ENCODE measurements around the gene PRXL2A.
"Not testable (repeated sequence)": the region's sequence is repeated elsewhere in the genome, so short reads cannot be mapped to it uniquely, and the experiment has no call there.

Gene PRXL2A, protein sequence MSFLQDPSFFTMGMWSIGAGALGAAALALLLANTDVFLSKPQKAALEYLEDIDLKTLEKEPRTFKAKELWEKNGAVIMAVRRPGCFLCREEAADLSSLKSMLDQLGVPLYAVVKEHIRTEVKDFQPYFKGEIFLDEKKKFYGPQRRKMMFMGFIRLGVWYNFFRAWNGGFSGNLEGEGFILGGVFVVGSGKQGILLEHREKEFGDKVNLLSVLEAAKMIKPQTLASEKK
- 1.7 to 7.9 reads per million in 2 donors for total RNA-seq

DNA sequence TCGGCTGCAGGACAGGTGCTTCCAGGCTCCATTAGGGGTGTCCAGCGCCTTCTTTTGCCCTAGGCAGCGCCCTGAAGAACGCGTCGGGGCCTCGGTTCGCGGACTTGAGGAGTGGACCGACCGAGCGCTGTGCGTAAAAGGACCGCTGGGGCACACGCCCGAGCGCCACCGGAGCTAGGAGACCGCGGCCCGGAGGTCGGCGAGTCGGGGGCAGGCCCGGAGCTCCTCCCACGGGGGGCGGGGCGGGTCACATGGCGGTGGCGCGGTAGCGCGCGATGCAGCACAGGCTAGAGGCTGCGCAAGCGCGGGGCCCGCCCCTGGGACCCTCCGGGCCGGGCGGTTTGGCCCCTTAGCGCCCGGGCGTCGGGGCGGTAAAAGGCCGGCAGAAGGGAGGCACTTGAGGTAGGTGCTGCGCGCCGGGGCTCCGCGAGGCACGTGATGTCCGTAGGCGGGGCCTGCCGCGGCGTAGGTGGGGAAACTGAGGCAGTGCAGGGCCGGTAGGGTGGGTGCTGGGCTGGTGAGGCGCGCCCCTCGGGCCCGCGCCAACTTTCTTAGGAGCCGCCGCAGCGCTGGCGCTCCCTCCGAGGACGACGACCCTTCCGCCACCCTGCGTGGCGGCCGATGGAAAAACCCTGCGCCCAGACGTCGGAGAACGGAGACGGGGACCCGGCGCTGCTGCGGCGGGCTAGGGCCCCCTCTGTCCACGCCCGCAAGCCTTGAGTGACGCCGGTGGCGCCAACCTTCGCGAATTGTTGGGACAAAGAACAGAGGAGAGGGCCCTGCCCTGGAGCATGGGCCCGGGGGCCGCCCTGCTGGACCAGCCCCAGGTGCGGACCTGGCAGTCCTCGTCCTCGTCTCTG is at the start of gene PRXL2A:
TSS of gene PRXL2A (plus strand) at position 310 of the 860 bp plus-strand sequence. CDS start 11,917 bp downstream, outside the sequence.
- peak; percentile 63 for DNase-seq

DNA sequence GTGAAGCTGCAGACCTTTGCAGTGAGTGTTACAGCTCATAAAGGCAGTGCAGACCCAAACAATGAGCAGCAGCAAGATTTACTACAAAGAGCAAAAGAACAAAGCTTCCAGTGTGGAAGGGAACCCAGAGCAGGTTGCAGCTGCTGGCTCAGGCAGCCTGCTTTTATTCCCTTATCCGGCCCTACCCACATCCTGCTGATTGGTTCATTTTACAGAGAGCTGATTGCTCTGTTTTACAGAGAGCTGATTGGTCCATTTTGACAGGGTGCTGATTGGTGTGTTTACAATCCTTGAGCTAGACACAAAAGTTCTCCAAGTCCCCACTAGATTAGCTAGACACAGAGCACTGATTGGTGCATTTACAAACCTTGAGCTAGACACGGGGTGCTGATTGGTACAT is 49.4 kb upstream of the PRXL2A start:
- not testable (repeated sequence) for DNase-seq

DNA sequence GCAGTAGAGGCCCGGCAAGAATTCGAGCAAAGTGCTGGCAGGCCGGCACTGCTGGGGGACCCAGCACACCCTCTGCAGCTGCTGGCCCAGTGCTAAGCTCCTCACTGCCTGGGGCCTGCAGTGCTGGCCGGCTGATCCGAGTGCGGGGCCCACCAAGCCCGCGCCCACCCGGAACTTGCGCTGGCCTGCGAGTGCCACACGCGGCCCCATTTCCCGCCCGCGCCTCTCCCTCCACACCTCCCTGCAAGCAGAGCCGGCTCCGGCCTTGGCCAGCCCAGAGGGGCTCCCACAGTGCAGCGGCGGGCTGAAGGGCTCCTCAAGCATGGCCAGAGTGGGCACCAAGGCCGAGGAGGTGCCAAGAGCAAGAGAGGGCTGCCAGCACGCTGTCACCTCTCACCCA is 48.7 kb upstream of the PRXL2A start:
- no peak for DNase-seq

DNA sequence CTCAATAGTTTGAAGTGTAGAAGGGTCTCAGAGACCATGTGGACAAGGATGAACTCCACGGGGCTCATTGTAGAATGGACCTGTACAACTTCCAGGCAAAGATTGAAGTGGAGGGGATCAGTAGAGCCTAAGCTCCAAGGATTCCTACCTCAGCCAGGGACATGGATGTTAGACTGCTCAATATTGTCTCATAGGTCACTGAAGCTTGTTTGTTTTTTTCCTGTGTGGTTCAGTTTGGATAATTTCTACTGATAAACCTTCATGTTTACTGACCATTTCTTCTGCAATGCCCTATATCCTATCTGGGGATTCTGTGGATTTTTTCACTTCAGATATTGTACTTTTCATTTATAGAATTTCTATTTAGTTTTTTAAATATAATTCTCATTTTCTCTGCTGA is 42.8 kb upstream of the PRXL2A start:
- DNase-seq = no peak

DNA sequence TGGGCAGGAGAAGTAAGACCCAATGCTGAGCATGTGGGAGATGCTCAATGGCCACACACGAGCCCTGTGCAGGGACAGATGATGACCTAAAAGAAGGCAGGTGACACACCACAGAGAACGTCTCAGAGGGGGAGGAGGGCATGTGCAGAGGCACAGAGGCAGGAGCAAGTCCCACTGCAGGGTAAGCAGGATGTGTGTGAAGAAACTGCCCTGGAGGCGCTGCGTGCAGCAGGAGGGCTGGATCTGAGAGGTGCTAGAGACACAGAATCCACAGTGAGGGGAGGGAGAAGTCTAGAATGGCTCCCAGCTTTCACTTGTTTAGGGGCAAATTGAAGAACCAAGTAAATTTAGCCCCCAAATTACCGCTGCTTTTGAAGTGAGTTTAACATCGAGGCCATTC is 36.9 kb upstream of the PRXL2A start:
- DNase-seq = no peak

DNA sequence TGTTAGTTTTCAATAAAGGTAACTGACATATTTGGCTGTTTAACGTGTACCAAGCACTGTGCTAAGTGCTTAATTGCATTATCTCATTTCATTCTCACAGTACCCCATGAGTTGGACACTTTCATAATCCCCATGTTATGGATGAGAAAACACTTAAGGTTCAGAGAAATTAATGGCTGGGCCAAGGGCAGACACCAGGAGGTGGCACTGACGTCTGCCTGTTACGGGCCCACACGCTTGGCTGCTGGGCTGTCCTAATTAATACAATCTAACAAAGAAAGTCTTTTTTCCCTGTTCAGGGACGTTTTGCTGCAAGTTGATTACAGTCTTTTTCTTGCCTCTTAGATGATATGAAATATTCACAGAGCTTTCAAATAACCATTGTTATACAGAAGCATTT is 35.7 kb upstream of the PRXL2A start:
- DNase-seq = no peak

DNA sequence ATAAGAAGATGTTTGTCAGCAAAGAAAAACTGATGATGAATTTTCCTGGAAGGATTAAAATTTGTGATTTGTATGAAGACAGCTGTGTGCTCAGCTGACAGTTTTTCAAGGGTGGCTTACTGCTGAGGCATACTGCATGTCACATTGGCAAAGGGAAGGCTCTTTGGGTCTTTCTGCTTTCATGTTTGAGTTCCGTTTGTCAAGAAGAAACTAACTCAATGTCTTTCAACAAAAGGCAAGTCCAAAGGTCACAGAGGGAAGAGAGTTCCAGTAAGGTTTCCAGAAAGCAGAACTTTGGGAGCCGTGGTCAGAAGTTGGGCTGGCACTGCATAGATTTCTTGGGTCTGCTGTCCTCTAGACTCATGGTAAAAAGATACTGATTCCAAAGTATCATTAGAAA is 34.8 kb upstream of the PRXL2A start:
- DNase-seq = no peak

DNA sequence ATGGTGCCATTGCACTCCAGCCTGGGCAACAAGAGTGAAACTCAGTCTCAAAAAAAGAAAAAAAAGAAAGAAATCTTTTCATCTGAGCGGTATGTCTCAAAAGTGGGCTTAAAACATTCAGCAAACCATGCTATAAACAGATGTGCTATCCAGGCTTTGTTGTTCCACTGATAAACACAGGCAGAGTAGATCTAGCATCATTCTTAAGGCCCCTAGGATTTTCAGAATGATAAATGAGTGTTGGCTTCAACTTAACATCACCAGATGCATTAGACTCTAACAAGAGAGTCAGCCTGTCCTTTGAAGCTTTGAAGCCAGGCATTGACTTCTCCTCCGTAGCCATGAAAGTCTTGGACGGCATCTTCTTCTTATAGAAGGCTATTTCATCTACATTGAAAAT is 28.6 kb upstream of the PRXL2A start:
- DNase-seq = no peak

DNA sequence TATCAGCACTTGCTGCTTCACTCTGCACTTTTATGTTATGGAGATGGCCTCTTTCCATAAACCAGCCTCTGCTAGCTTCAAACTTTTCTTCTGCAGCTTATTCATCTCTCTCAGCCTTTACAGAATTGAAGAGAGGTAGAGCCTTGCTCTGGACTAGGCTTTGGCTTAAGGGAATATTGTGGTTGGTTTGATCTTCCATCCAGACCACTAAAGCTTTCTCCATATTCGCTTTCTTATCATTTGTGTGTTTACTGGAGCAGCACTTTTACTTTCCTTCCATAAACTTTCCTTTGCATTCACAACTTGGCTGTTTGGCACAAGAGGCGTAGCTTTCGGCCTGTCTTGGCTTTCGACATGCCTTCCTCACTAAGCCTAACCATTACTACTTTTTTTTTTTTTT is 28.2 kb upstream of the PRXL2A start:
- DNase-seq = no peak

DNA sequence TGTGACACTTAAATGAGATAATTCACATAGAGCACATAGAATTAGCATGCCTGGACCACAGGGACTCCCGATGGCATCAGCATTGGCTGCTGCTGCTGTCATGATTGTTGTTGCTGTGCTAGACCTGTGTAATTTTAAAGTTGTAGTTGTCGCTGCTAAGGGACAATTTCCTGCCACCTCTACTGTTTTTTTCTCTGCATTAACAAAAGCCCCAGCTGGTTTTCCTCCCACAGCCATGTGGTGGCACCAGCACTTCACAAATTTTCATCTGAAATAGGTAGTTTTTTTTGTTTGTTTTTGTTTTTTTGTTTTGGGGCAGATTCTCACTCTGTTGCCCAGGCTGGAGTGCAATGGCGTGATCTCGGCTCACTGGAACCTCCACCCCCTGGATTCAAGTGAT is 25.4 kb upstream of the PRXL2A start:
- peak; percentile 9 for DNase-seq

DNA sequence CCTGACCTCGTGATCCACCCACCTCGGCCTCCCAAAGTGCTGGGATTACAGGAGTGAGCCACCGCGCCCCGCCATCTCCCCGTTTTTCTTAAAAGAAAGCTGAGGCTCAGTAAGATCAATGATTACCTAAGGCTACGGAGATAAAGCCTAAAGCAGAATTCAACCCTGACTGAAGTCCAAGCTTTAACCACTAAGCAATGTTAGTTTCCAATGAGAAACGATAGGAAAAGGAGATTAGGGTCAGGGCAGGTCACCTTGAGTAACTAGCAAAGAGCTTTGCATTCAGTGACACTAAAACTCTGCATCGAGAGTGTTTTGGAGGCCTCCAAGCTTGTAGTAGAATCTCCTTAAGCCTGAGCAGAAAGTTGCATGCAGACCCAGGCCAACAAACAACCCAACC is 17.6 kb upstream of the PRXL2A start:
- DNase-seq = no peak

DNA sequence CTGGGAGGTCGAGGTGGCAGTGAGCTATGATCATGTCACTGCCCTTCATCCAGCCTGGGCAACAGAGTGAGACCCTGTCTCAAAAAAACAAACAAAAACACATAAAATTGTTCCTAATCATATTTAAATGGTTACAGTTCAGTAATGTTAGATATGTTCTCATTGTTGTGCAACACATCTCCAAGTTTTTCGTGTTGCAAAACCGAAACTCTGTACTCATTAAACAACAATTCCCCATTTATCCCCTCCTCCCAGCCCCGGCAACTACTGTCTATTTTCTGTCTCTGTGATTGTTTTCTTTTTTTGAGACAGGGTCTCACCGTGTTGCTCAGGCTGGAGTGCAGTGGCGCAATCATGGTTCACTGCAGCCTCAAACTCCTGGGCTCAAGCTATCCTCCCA is 16.1 kb upstream of the PRXL2A start:
- DNase-seq = no peak

DNA sequence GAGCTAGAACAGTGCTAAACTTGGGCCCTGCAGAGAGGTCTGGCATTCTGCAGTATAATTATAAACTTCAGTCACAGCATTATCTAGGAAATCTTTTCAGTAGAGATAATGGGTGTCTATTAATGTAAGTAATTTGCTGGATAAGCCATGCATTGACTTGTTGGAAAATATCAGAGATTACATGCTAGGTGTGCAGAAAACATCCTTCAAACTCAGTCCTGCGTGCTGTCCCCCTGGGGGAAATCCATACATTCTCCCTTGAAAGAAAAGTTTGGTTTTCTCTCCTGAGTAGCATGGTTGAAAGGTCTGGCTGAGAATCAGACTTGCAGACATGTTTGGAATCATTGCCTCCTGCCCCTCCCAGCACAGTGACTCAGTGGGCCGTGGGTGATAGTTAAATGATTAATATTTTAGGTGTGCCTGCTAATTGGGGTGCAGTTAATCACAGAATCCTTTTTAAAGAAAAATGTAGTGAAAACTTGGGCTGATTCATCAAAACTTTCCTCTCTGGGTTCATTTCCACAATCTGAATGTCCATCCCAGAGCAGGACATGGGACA is 13.9 kb upstream of the PRXL2A start:
- DNase-seq = no peak

DNA sequence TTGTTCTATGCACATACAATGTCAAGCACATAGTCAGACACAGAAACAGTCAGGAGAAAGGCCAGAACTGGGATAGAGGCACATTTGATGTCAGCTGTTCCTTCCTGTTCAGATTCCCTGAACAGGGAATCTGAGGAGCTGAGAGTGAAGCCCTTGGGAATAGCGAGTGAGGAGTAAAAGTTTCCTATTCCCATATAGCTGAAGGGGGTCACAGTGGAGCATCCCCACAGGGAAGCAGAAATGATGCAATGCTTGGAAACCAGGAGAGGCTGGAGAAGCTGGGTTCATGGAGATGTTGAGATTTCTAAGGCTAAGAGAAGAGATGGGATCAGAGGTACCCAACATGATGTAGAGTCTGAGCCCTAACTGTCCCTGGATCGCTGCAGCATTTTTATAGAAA is 11.3 kb upstream of the PRXL2A start:
- DNase-seq = no peak

DNA sequence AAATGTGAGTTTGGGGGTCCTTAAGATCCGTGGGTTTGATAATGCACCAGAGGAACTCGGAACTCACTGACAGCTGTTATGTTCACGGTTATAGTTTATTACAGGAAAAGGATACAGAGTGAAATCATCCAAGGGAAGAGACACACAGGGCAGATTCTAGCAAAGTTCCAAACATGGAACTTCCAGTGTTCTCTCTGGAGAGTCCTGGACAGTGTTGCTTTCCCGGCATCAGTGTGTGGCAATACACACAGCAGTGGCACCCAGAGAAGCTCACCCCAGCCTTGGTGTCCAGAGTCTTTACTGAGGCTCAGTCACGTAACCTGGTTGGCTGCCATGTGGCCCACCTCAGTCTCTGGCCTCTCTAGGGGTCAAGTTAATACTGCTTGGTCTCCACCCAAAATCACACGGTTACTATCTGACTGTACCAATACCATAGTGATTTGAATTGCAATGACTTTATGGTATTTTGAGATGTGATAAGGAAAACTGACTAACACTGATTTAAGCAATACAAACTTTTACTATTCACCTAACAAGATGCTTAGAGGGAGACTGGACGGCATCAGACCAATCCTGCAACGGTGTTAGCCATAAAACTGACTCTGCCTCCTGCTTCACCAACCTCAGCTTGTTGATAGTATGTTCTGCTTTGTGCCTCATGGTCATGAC is 8.1 kb upstream of the PRXL2A start:
- no peak for DNase-seq

DNA sequence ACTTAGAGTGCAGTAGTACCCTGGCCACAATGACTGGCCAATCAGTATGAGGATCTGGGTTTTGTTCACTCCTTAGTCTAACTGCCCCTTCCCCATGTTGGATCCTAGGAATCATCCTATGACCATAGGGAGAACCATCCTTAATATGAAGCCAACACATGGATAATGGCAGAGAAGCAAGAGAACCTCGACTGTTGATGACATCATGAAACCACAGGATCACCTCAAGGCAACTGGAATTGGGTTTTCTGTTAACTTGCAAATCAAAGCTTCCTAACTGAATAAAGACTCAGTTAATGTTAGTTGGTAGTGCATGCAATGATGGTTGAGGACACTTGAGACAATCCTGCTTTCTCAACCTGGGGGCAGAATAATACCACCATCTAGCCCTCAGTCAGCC is 3.3 kb upstream of the PRXL2A start:
- DNase-seq = no peak

DNA sequence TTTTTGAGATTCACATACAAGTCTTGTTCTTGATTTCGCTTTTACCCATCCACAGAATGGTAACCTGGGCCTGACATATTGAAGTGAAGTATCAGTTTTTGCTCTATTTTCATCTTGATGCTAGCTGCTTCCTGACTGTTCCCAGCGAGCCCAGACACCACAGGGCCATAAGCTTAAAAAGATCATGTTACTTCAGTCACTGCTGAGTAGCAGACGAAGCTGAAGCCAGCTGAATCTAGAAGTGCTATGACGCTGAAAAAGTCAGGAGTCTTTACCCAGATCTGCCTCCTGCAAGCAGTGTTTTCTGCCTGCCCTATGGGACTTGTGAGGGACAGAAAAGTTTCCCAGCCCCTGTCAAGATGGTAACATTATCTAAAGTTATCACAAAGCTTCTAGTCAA is 2.7 kb upstream of the PRXL2A start:
- DNase-seq = no peak

DNA sequence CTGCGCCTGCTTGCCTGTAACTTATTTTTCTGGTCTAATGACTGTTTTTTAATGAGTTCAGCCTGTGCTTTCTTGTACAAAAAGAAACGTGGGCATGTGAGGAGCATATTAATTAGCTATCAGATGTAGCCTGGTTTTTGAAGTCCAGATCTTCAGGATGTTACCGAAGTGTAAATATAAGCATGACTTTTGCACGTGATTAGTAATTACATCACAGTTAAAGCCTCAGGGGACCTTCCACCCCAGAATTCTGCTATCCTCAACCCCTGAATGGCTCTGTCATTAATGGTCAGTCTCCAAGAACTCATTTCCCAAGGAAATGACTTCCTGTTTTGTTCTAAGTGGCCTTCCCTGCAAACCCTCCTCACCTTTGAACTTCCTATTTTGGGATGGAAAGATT is 2.1 kb upstream of the PRXL2A start:
- no peak for DNase-seq

DNA sequence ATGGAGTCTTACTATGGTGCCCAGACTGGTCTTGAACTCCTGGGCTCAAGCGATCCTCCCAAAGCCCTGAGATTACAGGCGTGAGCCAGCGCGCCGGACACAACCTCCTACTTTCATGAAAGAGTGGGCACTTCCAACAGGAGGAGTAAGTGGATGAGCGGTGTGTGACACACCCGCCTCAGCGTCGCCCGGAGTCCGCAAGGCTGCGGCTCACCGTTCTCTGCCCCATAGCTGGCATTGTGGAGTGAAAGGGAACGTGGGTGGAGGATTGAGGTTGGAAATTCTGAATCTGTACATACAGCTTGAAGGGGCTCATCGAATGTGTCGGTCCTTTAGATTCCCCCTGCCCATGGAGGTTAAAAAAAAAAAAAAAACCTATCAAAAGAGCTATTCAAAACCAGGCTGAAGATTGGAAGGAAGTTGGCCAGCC is 524 bp upstream of the PRXL2A start:
- no peak for DNase-seq

DNA sequence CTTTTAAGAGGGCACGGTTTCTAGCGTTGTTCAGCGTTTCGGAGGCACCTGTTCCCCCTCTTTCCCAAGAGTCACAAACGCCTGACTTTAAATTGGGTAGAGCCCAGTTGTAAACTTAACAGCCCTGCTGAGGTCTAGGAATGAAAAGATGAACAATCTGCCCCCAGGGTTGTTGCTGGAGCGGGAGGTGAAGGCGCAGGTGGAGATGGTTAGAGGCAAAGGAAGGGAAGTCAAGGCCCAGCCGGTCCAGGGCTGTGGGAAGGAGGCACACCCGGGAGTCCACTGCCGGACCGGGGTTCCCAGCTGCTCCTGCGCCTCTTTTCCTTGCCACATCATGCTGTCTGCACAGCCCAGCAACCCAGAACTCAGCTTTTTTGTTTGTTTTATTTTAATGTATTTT is 770 bp downstream of the PRXL2A start:
- no peak for DNase-seq

DNA sequence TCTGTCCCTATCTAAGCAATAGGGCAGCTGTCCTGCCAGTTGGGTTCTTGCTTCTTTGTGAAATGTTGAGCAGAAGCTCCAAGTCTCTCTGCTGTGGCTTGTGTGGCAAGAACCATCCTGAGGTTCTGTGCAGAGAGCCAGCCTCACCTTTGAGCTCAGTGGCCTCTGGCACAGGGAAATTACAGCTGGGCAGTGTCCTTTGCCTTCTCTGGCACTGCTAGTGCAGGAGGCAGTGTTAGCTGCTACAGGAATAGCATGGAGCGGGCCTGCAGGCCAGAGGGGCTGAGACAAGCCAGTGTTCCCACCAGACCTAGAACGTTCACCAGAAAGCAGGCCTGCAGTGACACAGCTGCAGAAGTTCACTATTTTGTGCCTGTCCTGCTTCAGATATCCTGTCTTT is 1.8 kb downstream of the PRXL2A start:
- no peak for DNase-seq

DNA sequence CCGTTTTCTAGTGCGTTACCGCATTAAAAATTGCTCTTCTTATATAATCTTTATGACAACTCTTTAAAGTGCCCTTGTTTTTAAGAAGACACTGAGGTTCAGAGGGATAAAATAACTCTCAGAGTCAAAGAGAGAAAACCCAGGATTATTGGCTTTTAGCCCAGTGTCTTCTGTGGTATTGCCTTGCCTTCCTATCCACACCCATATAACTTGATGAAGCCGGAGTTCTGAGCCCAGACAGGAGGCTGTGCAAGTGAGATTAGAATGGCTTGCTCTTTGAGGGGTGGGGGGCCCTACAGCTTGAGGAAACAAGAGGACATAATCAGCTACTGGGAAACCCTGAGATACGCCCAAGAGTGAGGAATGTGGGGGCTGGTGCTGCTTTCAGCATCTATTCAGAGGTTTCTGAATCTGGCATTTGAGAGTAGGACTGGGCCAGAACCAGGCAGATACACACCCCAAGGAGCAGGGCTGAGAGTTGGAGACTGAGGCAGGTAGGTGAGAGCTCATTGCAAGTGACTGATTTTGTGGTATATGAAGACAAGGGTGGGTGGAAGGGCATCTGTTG is 2.3 kb downstream of the PRXL2A start:
- DNase-seq = no peak

DNA sequence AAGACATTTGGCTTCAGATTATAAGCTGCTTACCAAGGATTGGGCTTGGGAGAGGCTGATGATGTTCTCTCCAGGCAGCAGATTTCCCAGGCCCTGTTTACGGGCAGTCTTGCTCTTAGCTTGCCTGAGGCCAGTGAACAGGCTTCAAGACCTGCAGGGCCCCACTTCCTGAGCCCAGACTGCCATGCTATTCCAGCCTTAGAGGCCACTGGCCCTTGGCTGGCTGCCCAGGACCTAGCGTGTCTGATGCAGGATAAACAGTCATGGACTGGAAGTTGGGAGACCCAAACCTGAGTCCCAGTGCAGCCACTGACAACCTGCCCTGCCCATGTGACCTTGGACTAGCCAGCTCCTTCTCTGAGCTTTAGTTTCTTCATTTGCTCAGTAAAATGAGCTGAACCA is 2.9 kb downstream of the PRXL2A start:
- DNase-seq = no peak
